ENCODE data around the gene MGAT5.

The MGAT5 gene

GRCh38 chr2:134351899-134352298 lies 98.0 kb downstream of the MGAT5 start:
- H3K4me1 Mint-ChIP-seq, result peaks cover 10% of the 10 kb centered on the region
- DNase-seq, result no peak
- H3K9me3 Mint-ChIP-seq, result no peaks in the 10 kb centered on the region
- no peak for TF ChIP-seq CTCF (IDR thresholded peaks at IDR 0.05)
- H3K36me3 Mint-ChIP-seq (ENCODE audit: low read depth), result peaks cover 43% of the 10 kb centered on the region
- no peak overlapping the region for H3K27ac Mint-ChIP-seq
- no peak overlapping the region for H3K4me3 Mint-ChIP-seq
- H3K27me3 Mint-ChIP-seq (ENCODE audit: low read depth, poor library complexity), result no peaks in the 10 kb centered on the region

GRCh38 chr2:134352844-134353243 lies 99.0 kb downstream of the MGAT5 start:
- H3K9me3 Mint-ChIP-seq, result no peaks in the 10 kb centered on the region
- H3K4me1 Mint-ChIP-seq, result peaks cover 13% of the 10 kb centered on the region
- no peak overlapping the region for H3K27ac Mint-ChIP-seq
- H3K4me3 Mint-ChIP-seq, result no peak overlapping the region
- DNase-seq, result no peak
- peaks cover 45% of the 10 kb centered on the region for H3K36me3 Mint-ChIP-seq (ENCODE audit: low read depth)
- H3K27me3 Mint-ChIP-seq (ENCODE audit: low read depth, poor library complexity), result no peaks in the 10 kb centered on the region
- TF ChIP-seq CTCF (IDR thresholded peaks at IDR 0.05), result no peak

- TF ChIP-seq CTCF (IDR thresholded peaks at IDR 0.05), result no peak
- Mint-ChIP-seq H3K27ac (peak overlapping the region; percentile 40), H3K4me1 (peaks cover 14% of the 10 kb centered on the region), H3K9me3 (no peaks in the 10 kb centered on the region), H3K4me3 (no peak overlapping the region), H3K36me3 (ENCODE audit: low read depth) (peaks cover 46% of the 10 kb centered on the region), H3K27me3 (ENCODE audit: low read depth, poor library complexity) (no peaks in the 10 kb centered on the region)
- DNase-seq, result no peak
Observed at GRCh38 chr2:134354611-134355010, 100.7 kb downstream of the MGAT5 start.

GRCh38 chr2:134357814-134358213 lies 103.9 kb downstream of the MGAT5 start:
- no peaks in the 10 kb centered on the region for H3K27me3 Mint-ChIP-seq (ENCODE audit: low read depth, poor library complexity)

GRCh38 chr2:134359367-134360081 lies 105.7 kb downstream of the MGAT5 start:
- H3K4me3 Mint-ChIP-seq, result no peak overlapping the region
- H3K36me3 Mint-ChIP-seq (ENCODE audit: low read depth), result peaks cover 25% of the 10 kb centered on the region
- H3K9me3 Mint-ChIP-seq, result no peaks in the 10 kb centered on the region
- no peaks in the 10 kb centered on the region for H3K27me3 Mint-ChIP-seq (ENCODE audit: low read depth, poor library complexity)
- no peak for TF ChIP-seq CTCF (IDR thresholded peaks at IDR 0.05)
- peak overlapping the region; percentile 36 for H3K27ac Mint-ChIP-seq
- DNase-seq, result no peak
- H3K4me1 Mint-ChIP-seq, result peaks cover 19% of the 10 kb centered on the region

More at GRCh38 chr2:134357814-134358213, 103.9 kb downstream of the MGAT5 start:
- DNase-seq, result no peak
- Mint-ChIP-seq H3K9me3 (no peaks in the 10 kb centered on the region), H3K4me3 (no peak overlapping the region), H3K27ac (no peak overlapping the region), H3K36me3 (ENCODE audit: low read depth) (peaks cover 24% of the 10 kb centered on the region), H3K4me1 (peaks cover 19% of the 10 kb centered on the region)
- TF ChIP-seq CTCF (IDR thresholded peaks at IDR 0.05), result no peak

Measured in nephron progenitor cell (in vitro differentiated cells).